IMR-90 (cell line): ENCODE results near the gene STAT3. TPM values are rescaled to one million over a fixed set of nuclear protein-coding genes. Genes with fewer than 3 reads are reported as not detected.

ENCODE experiments used
- ATAC-seq: fragments of 200-7000 bp; cut with Tn5 transposase; 2 replicates; pipeline ENCODE4 v1.9.1; 2020; ENCODE audit warnings: low read depth, mild to moderate bottlenecking, moderate library complexity
- BruUV-seq: library from RNA; stranded (reverse); fragments of 400-500 nt; replicated peaks from 2 replicates; lab custom pipeline; 2021; lab: Mats Ljungman, UMichigan
- CTCF ChIA-PET: fragments of 300-600 bp; formaldehyde crosslinking; extraction: SDS; loops from one replicate; lab custom pipeline; 2021; ENCODE audit warnings: antibody characterized with exemption; lab: Yijun Ruan, JAX
- POLR2A ChIA-PET: fragments of 300-600 bp; sonication (Branson Sonifier 250); formaldehyde crosslinking; loops from one replicate; lab custom pipeline; 2022; ENCODE audit warnings: antibody characterized with exemption; ENCODE audit not compliant: unreplicated experiment; lab: Charles Lee
- DNase-seq: peaks from one replicate; pipeline ENCODE4 v3.0.0; 2013
- H2AFZ ChIP-seq: replicated peaks from 2 replicates; pipeline ENCODE3; 2013; ENCODE audit warnings: low read length, mild to moderate bottlenecking; ENCODE audit not compliant: poor library complexity
- H2AK5ac ChIP-seq: 2 replicates; pipeline ENCODE4 v1.6.1; 2013; ENCODE audit warnings: low read depth, low read length, inconsistent platforms
- H2AK9ac ChIP-seq: replicated peaks from 2 replicates; pipeline ENCODE3; 2013; ENCODE audit warnings: mild to moderate bottlenecking, low read depth, low read length, moderate library complexity; ENCODE audit not compliant: poor library complexity
- H2BK120ac ChIP-seq: 2 replicates; pipeline ENCODE4 v1.6.1; 2013; ENCODE audit warnings: low read depth, low read length, inconsistent platforms
- H2BK15ac ChIP-seq: 3 replicates; pipeline ENCODE4 v1.6.1; 2013; ENCODE audit warnings: low read depth, low read length, inconsistent platforms
- H2BK20ac ChIP-seq: 2 replicates; pipeline ENCODE4 v1.6.1; 2013; ENCODE audit warnings: low read depth, mild to moderate bottlenecking, inconsistent platforms, low read length, moderate library complexity
- H2BK5ac ChIP-seq: 2 replicates; pipeline ENCODE4 v1.6.1; 2013; ENCODE audit warnings: mild to moderate bottlenecking, low read depth, low read length, inconsistent platforms; ENCODE audit not compliant: poor library complexity, severe bottlenecking
- H3K14ac ChIP-seq: replicated peaks from 2 replicates; pipeline ENCODE4 v1.6.1; 2013; ENCODE audit warnings: low read depth, low read length, inconsistent platforms
- H3K18ac ChIP-seq: 2 replicates; pipeline ENCODE4 v1.6.1; 2013; ENCODE audit warnings: low read depth, low read length, control low read depth
- H3K23ac ChIP-seq: 2 replicates; pipeline ENCODE4 v1.6.1; 2013; ENCODE audit warnings: low read depth, low read length, inconsistent platforms
- H3K27ac ChIP-seq: 2 replicates; pipeline ENCODE4 v1.5.1; 2013; ENCODE audit warnings: mild to moderate bottlenecking, control low read depth, low read length; ENCODE audit not compliant: insufficient read depth
- H3K27me3 ChIP-seq: 2 replicates; pipeline ENCODE4 v1.6.1; 2013; ENCODE audit warnings: low read length; ENCODE audit not compliant: control insufficient read depth, insufficient read depth
- H3K36me3 ChIP-seq: 2 replicates; pipeline ENCODE4 v1.6.1; 2013; ENCODE audit warnings: low read length, mixed read lengths; ENCODE audit not compliant: control insufficient read depth, insufficient read depth
- H3K4ac ChIP-seq: 2 replicates; pipeline ENCODE4 v1.6.1; 2013; ENCODE audit warnings: low read depth, low read length, inconsistent platforms
- H3K4me1 ChIP-seq: 2 replicates; pipeline ENCODE4 v1.6.1; 2013; ENCODE audit warnings: low read length, mixed read lengths; ENCODE audit not compliant: control insufficient read depth, insufficient read depth
- H3K4me2 ChIP-seq: 2 replicates; pipeline ENCODE4 v1.6.1; 2013; ENCODE audit warnings: low read depth, mild to moderate bottlenecking, control low read depth, low read length, moderate library complexity
- H3K4me3 ChIP-seq: 2 replicates; pipeline ENCODE4 v1.5.1; 2013; ENCODE audit warnings: low read depth, mild to moderate bottlenecking, control low read depth, low read length, moderate library complexity; ENCODE audit not compliant: insufficient read depth
- H3K56ac ChIP-seq: 2 replicates; pipeline ENCODE4 v1.6.1; 2013; ENCODE audit warnings: low read length, inconsistent platforms; ENCODE audit not compliant: insufficient read depth; ENCODE audit errors: extremely low read depth
- H3K79me1 ChIP-seq, 2 experiments: 2 replicates each; pipeline ENCODE4 v1.6.1; 2013; ENCODE audit warnings: low read length in 2 of 2, inconsistent platforms in 1 of 2, low read depth in 1 of 2
- H3K9ac ChIP-seq: 2 replicates; pipeline ENCODE4 v1.6.1; 2013; ENCODE audit warnings: low read depth, low read length, control low read depth
- H3K9me1 ChIP-seq: 2 replicates; pipeline ENCODE4 v1.6.1; 2013; ENCODE audit warnings: low read length, inconsistent platforms; ENCODE audit not compliant: insufficient read depth
- H3K9me3 ChIP-seq: 2 replicates; pipeline ENCODE4 v1.6.1; 2013; ENCODE audit warnings: low read length; ENCODE audit not compliant: control insufficient read depth, insufficient read depth
- H4K20me1 ChIP-seq: 2 replicates; pipeline ENCODE4 v1.6.1; 2013; ENCODE audit warnings: low read length, inconsistent platforms; ENCODE audit not compliant: insufficient read depth
- H4K5ac ChIP-seq: 2 replicates; pipeline ENCODE4 v1.6.1; 2013; ENCODE audit warnings: mild to moderate bottlenecking, low read depth, low read length, control low read depth
- H4K8ac ChIP-seq, 2 experiments: 2 replicates each; pipeline ENCODE4 v1.6.1; 2013; ENCODE audit warnings: low read depth in 2 of 2, low read length in 2 of 2, control low read depth in 1 of 2, inconsistent platforms in 1 of 2
- H4K91ac ChIP-seq: 2 replicates; pipeline ENCODE4 v1.6.1; 2013; ENCODE audit warnings: low read depth, low read length, inconsistent platforms; ENCODE audit not compliant: insufficient read depth
- BHLHE40 ChIP-seq: fragments of 150-350 bp; IDR thresholded peaks from 2 replicates; pipeline ENCODE4 v1.6.1; 2016; ENCODE audit warnings: mild to moderate bottlenecking, low read depth, low read length
- FOS ChIP-seq: fragments of 150-350 bp; IDR thresholded peaks from 2 replicates; pipeline ENCODE4 v1.6.1; 2016; ENCODE audit warnings: low read depth, low read length
- MXI1 ChIP-seq: IDR thresholded peaks from 2 replicates; pipeline ENCODE4 v1.6.1; 2012; ENCODE audit warnings: low read depth, mild to moderate bottlenecking, low read length, moderate library complexity, borderline replicate concordance
- NFE2L2 ChIP-seq: fragments of 150-350 bp; IDR thresholded peaks from 2 replicates; pipeline ENCODE4 v1.6.1; 2016; ENCODE audit warnings: low read depth, mild to moderate bottlenecking, low read length
- POLR2A ChIP-seq: IDR thresholded peaks from 2 replicates; pipeline ENCODE4 v1.6.1; 2012; ENCODE audit warnings: mild to moderate bottlenecking, low read depth, low read length
- SMC3 ChIP-seq: fragments of 150-350 bp; IDR thresholded peaks from 2 replicates; pipeline ENCODE4 v1.6.1; 2016; ENCODE audit warnings: low read depth, mild to moderate bottlenecking, antibody characterized with exemption, low read length, moderate library complexity
- WGBS, 2 experiments: methylation state at CpG; one replicate each; pipeline versions ENCODE4 v1.1.5 to v1.1.7; 2013; ENCODE audit warnings: missing lambda C conversion rate in 2 of 2; ENCODE audit not compliant: insufficient read length in 1 of 2; ENCODE audit errors: extremely low coverage in 2 of 2; 5-methylcytosine and 5-hydroxymethylcytosine counted together
- dilution Hi-C: fragments of 300-500 bp; cut with HindIII; formaldehyde crosslinking; loops from one replicate; pipeline ENCODE4 v1.14.3; 2018; ENCODE audit warnings: low sequenced_read_pairs; ENCODE audit not compliant: unreplicated experiment
- in situ Hi-C: fragments of 300-500 bp; cut with MboI; formaldehyde crosslinking; loops from 3 replicates; pipeline ENCODE4 v1.14.3; 2019; ENCODE audit warnings: low sequenced_read_pairs, inconsistent platforms, mixed read lengths
- intact Hi-C: fragments of 100-400 bp; cut with micrococcal nuclease; formaldehyde crosslinking; loops from 2 replicates; pipeline ENCODE4 v1.10.0; 2022
- polyA plus RNA-seq, 3 experiments: library from polyadenylated mRNA; depleted of rRNA; stranded (reverse); fragments of >200 nt; gene quantifications; 2 replicates each; pipeline ENCODE4 v1.2.3, GENCODE V29; 2012; ENCODE audit warnings: low replicate concordance in 1 of 3
- total RNA-seq: library from RNA; depleted of rRNA; stranded (reverse); fragments of >200 nt; gene quantifications from 2 replicates; pipeline ENCODE4 v1.2.3, GENCODE V29; 2012

STAT3 gene
- total and polyA plus RNA-seq, 2 of the 4 experiments (the other 2 are of a cell fraction) = 47.2 to 66.3 TPM

DNA sequence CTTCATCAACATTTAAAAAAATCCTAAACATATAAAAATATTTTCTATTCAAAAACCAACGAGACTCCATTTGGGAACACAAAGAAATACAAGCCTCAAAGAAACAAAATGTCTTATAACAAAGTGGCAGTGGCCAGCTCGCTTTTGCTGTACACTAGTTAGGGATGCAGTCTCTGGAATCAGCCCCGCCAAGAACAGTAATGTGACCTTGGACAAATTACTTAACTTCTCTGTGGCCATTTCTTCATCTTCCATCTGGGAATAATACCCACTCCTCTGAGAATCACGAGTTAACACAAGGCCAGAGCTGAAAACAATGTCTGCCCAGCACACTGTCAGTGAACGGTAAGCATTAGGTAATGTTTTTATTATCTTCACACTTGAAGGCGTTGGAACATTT, 117.6 kb downstream of the STAT3 start:
- Histone ChIP-seq H2AK5ac (no peak overlapping the region), H4K91ac (no peak overlapping the region), H3K9me1 (peaks cover 18% of the 10 kb centered on the region), H3K4me1 (peaks cover 13% of the 10 kb centered on the region), H2BK15ac (no peak overlapping the region), H4K20me1 (peaks cover 49% of the 10 kb centered on the region), H3K56ac (no peak overlapping the region), H2BK20ac (0 out of 2 replicates have a peak overlapping the region, but pooled peaks have one; percentile 20), H3K23ac (peak overlapping the region; percentile 68), H3K14ac (no peak overlapping the region), H2BK5ac (peak overlapping the region; percentile 58), H3K36me3 (no peaks in the 10 kb centered on the region), H3K79me1 (peaks cover 13 to 72% of the 10 kb centered on the region in 2 experiments; a peak in 3 of 4 replicates), H3K4ac (no peak overlapping the region), H4K8ac (no peak overlapping the region), H3K4me3 (no peak overlapping the region), H2BK120ac (no peak overlapping the region), H3K9ac (no peak overlapping the region), H3K18ac (no peak overlapping the region; the same call in 1 of the 2 replicates), H4K5ac (no peak overlapping the region), H2AK9ac (no peak overlapping the region), H3K4me2 (no peak overlapping the region), H3K27me3 (no peaks in the 10 kb centered on the region), H3K27ac (no peak overlapping the region), H3K9me3 (no peaks in the 10 kb centered on the region), H2AFZ (no peak overlapping the region)
- CTCF ChIA-PET = no interaction called here
- WGBS, 2 experiments = 85 to 100% methylated on average over 1 to 2 of the region's 6 CpGs
- dilution Hi-C loops = no loop called here
- no TSS peak for BruUV-seq
- no peak for ATAC-seq
- intact Hi-C loops = no loop called here
- no peak for DNase-seq
- in situ Hi-C loops = no loop called here
- TF ChIP-seq FOS (no peak), MXI1 (no peak), NFE2L2 (no peak), SMC3 (no peak), POLR2A (no peak), BHLHE40 (no peak)
- POLR2A ChIA-PET = no interaction called here
